Measurements from ENCODE around the gene UVSSA.

Gene UVSSA

GRCh38 chr4:1403591-1404572 lies 56.9 kb downstream of the UVSSA start:
- Histone ChIP-seq H3K4me3 (ENCODE audit: low read depth in 1 of 2, low read length in 2 of 2) (no peak overlapping the region), H3K4me1 (ENCODE audit: control insufficient read depth in 1 of 2, insufficient read depth in 2 of 2, low read length in 2 of 2) (no peaks in the 10 kb centered on the region), H3K27me3 (ENCODE audit: control insufficient read depth in 1 of 2, insufficient read depth in 2 of 2, low read length in 2 of 2) (peaks cover 38 to 59% of the 10 kb centered on the region in 2 donors), H3K9ac (ENCODE audit: low read depth in 1 of 2, low read length in 2 of 2) (no peak overlapping the region), H3K9me3 (ENCODE audit: control insufficient read depth in 1 of 2, low read length in 2 of 2) (no peaks in the 10 kb centered on the region), H3K36me3 (ENCODE audit: control insufficient read depth in 1 of 2, insufficient read depth in 2 of 2, low read length in 2 of 2) (no peaks in the 10 kb centered on the region), H3K27ac (ENCODE audit: low read depth, low read length) (no peak overlapping the region)

DNA sequence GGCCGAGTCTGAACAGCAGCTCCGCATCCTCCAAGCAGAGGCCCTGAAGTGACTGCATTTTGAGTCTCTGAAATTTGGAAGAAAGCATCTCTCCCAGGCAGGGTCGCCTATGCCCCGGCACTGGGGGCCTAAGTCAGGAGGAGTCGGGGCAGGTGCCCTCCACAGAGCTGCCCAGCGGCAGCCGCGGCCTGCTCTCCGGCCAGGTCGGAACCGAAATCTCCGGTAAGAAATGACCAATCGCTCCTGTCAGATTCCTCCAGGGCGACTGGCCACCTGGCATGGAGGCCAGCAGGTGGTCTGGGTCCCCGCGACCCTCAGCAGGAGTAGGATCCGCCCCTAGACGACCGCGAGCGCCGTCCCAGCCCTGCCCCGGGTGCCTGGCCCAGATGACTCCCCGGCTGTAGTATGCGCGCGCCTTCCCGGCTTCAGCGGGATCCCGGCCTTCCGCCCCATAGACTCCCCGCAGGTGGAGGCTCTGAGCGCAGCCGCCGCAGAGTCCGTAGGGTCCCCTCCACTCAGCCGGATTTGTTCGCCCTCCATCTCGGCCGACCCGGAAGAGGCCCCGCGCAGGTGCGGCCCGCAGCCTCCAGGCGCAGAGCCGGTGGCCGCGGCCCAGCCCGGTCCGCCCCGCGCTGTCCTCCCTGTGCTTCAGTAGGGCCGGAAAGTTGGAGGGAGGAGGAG lies 57.7 kb downstream of the UVSSA start:
- H3K27me3 ChIP-seq (ENCODE audit: control insufficient read depth in 1 of 2, insufficient read depth in 2 of 2, low read length in 2 of 2), result peaks cover 44 to 65% of the 10 kb centered on the region in 2 donors
- no peaks in the 10 kb centered on the region for H3K9me3 ChIP-seq (ENCODE audit: control insufficient read depth in 1 of 2, low read length in 2 of 2)
- H3K27ac ChIP-seq (ENCODE audit: low read depth, low read length), result no peak overlapping the region
- no peaks in the 10 kb centered on the region for H3K4me1 ChIP-seq (ENCODE audit: control insufficient read depth in 1 of 2, insufficient read depth in 2 of 2, low read length in 2 of 2)
- no peak overlapping the region for H3K4me3 ChIP-seq (ENCODE audit: low read depth in 1 of 2, low read length in 2 of 2)
- H3K36me3 ChIP-seq (ENCODE audit: control insufficient read depth in 1 of 2, insufficient read depth in 2 of 2, low read length in 2 of 2), result no peaks in the 10 kb centered on the region
- no peak overlapping the region for H3K9ac ChIP-seq (ENCODE audit: low read depth in 1 of 2, low read length in 2 of 2)

DNA sequence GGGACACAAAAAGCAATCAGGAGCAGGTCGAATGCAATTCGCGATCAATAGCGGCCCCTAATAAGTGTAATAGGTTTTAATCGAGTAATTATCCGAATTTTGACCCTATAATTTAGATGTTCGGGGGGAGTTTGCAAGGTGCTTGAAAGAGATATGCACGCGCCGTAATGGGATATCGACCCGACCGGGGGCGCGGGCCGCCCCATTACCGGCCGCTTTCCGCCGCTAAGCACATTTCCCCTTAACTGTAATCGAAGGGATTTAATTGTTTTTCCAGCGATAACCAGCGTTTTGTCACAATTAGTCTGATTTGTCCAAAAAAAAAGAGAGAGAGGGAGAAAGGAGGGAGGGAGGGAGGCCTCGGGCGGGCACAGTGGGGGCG lies 58.2 kb downstream of the UVSSA start:
- Histone ChIP-seq H3K27ac (ENCODE audit: low read depth, low read length) (no peak overlapping the region), H3K36me3 (ENCODE audit: control insufficient read depth in 1 of 2, insufficient read depth in 2 of 2, low read length in 2 of 2) (no peaks in the 10 kb centered on the region), H3K4me1 (ENCODE audit: control insufficient read depth in 1 of 2, insufficient read depth in 2 of 2, low read length in 2 of 2) (no peaks in the 10 kb centered on the region), H3K4me3 (ENCODE audit: low read depth in 1 of 2, low read length in 2 of 2) (no peak overlapping the region), H3K9ac (ENCODE audit: low read depth in 1 of 2, low read length in 2 of 2) (no peak overlapping the region), H3K9me3 (ENCODE audit: control insufficient read depth in 1 of 2, low read length in 2 of 2) (no peaks in the 10 kb centered on the region), H3K27me3 (ENCODE audit: control insufficient read depth in 1 of 2, insufficient read depth in 2 of 2, low read length in 2 of 2) (peaks cover 44 to 66% of the 10 kb centered on the region in 2 donors)

DNA sequence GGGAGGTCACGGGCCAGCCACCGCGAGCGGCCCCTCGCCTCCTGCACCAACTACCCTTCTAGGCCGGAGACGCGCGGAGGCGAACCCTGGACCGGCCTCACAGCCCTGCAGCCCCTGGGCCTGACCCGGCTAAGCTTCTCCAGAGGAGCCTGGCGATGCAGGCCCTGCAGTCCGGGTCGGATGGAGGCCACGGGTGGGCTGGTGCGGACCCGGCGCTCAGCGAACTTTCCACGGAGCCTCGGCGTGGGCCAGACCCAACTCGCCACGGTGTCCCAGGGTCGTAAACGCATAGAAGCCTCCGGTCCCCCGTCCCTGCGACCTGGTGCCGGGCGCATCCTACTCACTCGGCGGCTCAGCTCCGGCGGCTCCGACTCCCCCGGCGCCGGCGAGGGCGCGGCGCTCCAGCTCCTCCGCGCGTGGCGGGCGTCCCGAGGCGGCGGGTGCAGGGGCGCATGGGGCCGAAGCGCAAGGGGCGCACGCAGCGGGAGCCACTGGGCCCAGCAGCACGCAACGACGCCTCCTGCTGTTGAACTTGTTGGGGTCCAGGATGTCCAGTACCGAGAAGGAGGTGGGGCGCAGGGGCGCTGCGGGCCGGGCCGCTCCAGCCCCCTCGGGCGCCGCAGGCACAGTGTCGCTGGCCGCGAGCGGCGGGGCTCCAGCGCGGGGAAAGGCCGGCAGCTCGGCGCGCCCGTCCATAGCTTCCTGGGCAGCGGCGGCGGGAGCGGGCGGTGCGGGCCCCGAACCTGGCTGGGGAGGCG lies 58.8 kb downstream of the UVSSA start:
- Histone ChIP-seq H3K27me3 (ENCODE audit: control insufficient read depth in 1 of 2, insufficient read depth in 2 of 2, low read length in 2 of 2) (peaks cover 43 to 60% of the 10 kb centered on the region in 2 donors), H3K9me3 (ENCODE audit: control insufficient read depth in 1 of 2, low read length in 2 of 2) (no peaks in the 10 kb centered on the region), H3K9ac (ENCODE audit: low read depth in 1 of 2, low read length in 2 of 2) (no peak overlapping the region), H3K27ac (ENCODE audit: low read depth, low read length) (no peak overlapping the region), H3K4me1 (ENCODE audit: control insufficient read depth in 1 of 2, insufficient read depth in 2 of 2, low read length in 2 of 2) (no peaks in the 10 kb centered on the region), H3K4me3 (ENCODE audit: low read depth in 1 of 2, low read length in 2 of 2) (no peak overlapping the region), H3K36me3 (ENCODE audit: control insufficient read depth in 1 of 2, insufficient read depth in 2 of 2, low read length in 2 of 2) (no peaks in the 10 kb centered on the region)

GRCh38 chr4:1406394-1406980 lies 59.5 kb downstream of the UVSSA start, which contains the start of gene NKX1-1:
Gene NKX1-1, minus strand, starts transcription at chr4:1406442. Its CDS starts 0 bp downstream, at chr4:1406442.
- Histone ChIP-seq H3K36me3 (ENCODE audit: control insufficient read depth in 1 of 2, insufficient read depth in 2 of 2, low read length in 2 of 2) (no peaks in the 10 kb centered on the region), H3K9me3 (ENCODE audit: control insufficient read depth in 1 of 2, low read length in 2 of 2) (no peaks in the 10 kb centered on the region), H3K27ac (ENCODE audit: low read depth, low read length) (no peak within 1 kb of the TSS), H3K9ac (ENCODE audit: low read depth in 1 of 2, low read length in 2 of 2) (no peak within 1 kb of the TSS), H3K4me1 (ENCODE audit: control insufficient read depth in 1 of 2, insufficient read depth in 2 of 2, low read length in 2 of 2) (no peaks in the 10 kb centered on the region), H3K27me3 (ENCODE audit: control insufficient read depth in 1 of 2, insufficient read depth in 2 of 2, low read length in 2 of 2) (peaks cover 44 to 62% of the 10 kb centered on the region in 2 donors), H3K4me3 (ENCODE audit: low read depth in 1 of 2, low read length in 2 of 2) (no peak within 1 kb of the TSS)

DNA sequence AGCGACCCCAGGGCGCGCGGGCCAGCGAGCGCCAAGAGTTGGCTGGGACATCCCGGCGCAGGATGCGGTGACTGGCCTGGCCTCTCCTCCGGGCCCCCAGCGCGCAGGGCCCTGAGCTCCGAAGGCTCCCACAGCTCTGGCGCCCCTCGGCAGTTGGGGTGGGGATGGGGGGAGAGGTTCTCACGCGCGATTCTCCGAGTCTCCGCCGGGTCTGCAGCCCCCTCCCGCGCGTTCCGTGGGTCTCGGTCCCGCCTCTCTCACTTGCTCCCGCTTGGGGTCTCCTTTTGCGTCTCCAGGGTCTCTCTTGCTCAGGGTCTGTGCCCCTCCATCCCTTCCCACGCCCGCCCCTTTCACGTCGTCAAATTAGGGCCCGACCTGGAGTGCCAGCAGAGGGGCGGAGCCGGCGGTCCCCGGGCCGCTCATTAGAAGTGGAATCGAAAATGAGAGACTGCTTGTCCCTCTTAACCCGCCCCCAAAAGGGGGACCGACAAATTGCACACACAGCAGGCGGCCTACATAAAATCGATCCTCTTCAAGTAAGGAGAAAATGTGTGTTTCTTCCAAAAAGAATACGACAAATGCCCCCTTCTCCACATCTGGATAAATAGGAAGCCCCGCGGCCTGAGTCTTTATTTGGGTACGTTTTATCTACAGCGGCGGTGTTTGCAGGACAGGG lies 60.1 kb downstream of the UVSSA start:
- Histone ChIP-seq H3K9me3 (ENCODE audit: control insufficient read depth in 1 of 2, low read length in 2 of 2) (no peaks in the 10 kb centered on the region), H3K36me3 (ENCODE audit: control insufficient read depth in 1 of 2, insufficient read depth in 2 of 2, low read length in 2 of 2) (no peaks in the 10 kb centered on the region), H3K4me3 (ENCODE audit: low read depth in 1 of 2, low read length in 2 of 2) (no peak overlapping the region), H3K9ac (ENCODE audit: low read depth in 1 of 2, low read length in 2 of 2) (no peak overlapping the region), H3K27ac (ENCODE audit: low read depth, low read length) (no peak overlapping the region), H3K4me1 (ENCODE audit: control insufficient read depth in 1 of 2, insufficient read depth in 2 of 2, low read length in 2 of 2) (no peaks in the 10 kb centered on the region), H3K27me3 (ENCODE audit: control insufficient read depth in 1 of 2, insufficient read depth in 2 of 2, low read length in 2 of 2) (peaks cover 40 to 62% of the 10 kb centered on the region in 2 donors)

DNA sequence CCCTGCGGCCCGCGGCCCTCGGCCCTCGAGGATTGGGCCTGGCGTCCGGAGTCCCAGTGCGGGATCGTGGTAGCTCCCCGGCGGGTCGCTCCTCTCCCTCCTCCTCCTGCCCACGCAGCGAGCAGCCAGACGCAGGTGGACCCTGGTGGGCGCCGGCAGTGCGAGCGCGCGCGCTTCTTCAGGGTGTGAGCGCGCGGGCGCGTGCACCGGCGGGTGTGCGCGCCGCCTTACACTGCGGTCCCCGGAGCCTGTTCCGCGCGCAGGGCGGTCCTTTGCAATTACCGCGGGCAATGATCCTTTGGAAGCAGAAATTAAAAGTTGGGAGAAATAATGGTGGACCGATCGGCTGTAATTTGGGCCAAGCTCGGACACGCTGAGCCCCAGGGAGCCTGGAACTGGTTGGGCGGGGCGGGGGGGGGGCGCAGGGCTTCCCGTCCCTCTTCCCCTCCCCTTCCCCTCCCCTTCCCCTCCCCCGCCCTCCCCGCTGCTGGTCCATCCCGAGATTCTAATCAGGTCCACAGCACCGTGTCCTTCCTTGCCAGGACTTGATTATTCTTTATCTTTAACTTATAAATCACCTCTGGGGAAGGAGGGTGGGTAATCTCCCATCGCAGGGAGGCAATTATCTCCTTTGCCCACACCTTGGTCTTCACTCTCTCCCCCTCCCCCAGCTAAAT lies 60.8 kb downstream of the UVSSA start:
- no peaks in the 10 kb centered on the region for H3K4me1 ChIP-seq (ENCODE audit: control insufficient read depth in 1 of 2, insufficient read depth in 2 of 2, low read length in 2 of 2)
- no peak overlapping the region for H3K9ac ChIP-seq (ENCODE audit: low read depth in 1 of 2, low read length in 2 of 2)
- no peaks in the 10 kb centered on the region for H3K9me3 ChIP-seq (ENCODE audit: control insufficient read depth in 1 of 2, low read length in 2 of 2)
- H3K27me3 ChIP-seq (ENCODE audit: control insufficient read depth in 1 of 2, insufficient read depth in 2 of 2, low read length in 2 of 2), result peaks cover 43 to 62% of the 10 kb centered on the region in 2 donors
- no peaks in the 10 kb centered on the region for H3K36me3 ChIP-seq (ENCODE audit: control insufficient read depth in 1 of 2, insufficient read depth in 2 of 2, low read length in 2 of 2)
- H3K4me3 ChIP-seq (ENCODE audit: low read depth in 1 of 2, low read length in 2 of 2), result no peak overlapping the region
- no peak overlapping the region for H3K27ac ChIP-seq (ENCODE audit: low read depth, low read length)

DNA sequence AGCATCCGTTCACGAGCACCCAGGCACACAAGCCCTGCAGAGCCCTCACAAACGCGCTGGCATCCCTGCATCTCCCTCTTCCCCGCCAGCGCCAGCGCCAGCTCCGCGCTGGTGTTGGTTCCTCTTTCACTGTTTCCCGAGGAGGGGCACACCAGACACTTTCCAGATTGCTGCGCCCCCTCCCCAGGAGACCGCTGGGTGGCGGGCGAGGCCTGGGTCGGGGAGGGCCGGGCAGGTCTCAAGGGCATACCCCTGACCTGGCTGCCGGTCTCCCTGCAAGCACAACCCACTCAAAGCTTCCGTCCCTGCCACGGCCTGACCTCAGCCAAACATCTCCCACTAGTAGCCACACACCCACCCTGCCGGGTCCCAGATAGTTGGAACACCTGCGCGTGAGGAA lies 61.4 kb downstream of the UVSSA start:
- Histone ChIP-seq H3K9ac (ENCODE audit: low read depth in 1 of 2, low read length in 2 of 2) (no peak overlapping the region), H3K9me3 (ENCODE audit: control insufficient read depth in 1 of 2, low read length in 2 of 2) (no peaks in the 10 kb centered on the region), H3K4me3 (ENCODE audit: low read depth in 1 of 2, low read length in 2 of 2) (no peak overlapping the region), H3K27me3 (ENCODE audit: control insufficient read depth in 1 of 2, insufficient read depth in 2 of 2, low read length in 2 of 2) (peaks cover 46 to 69% of the 10 kb centered on the region in 2 donors), H3K4me1 (ENCODE audit: control insufficient read depth in 1 of 2, insufficient read depth in 2 of 2, low read length in 2 of 2) (no peaks in the 10 kb centered on the region), H3K27ac (ENCODE audit: low read depth, low read length) (no peak overlapping the region), H3K36me3 (ENCODE audit: control insufficient read depth in 1 of 2, insufficient read depth in 2 of 2, low read length in 2 of 2) (no peaks in the 10 kb centered on the region)

GRCh38 chr4:1409079-1409478 lies 62.1 kb downstream of the UVSSA start:
- no peak overlapping the region for H3K27ac ChIP-seq (ENCODE audit: low read depth, low read length)
- H3K9ac ChIP-seq (ENCODE audit: low read depth in 1 of 2, low read length in 2 of 2), result no peak overlapping the region
- peaks cover 48 to 74% of the 10 kb centered on the region in 2 donors for H3K27me3 ChIP-seq (ENCODE audit: control insufficient read depth in 1 of 2, insufficient read depth in 2 of 2, low read length in 2 of 2)
- no peaks in the 10 kb centered on the region for H3K9me3 ChIP-seq (ENCODE audit: control insufficient read depth in 1 of 2, low read length in 2 of 2)
- no peak overlapping the region for H3K4me3 ChIP-seq (ENCODE audit: low read depth in 1 of 2, low read length in 2 of 2)
- no peaks in the 10 kb centered on the region for H3K36me3 ChIP-seq (ENCODE audit: control insufficient read depth in 1 of 2, insufficient read depth in 2 of 2, low read length in 2 of 2)
- H3K4me1 ChIP-seq (ENCODE audit: control insufficient read depth in 1 of 2, insufficient read depth in 2 of 2, low read length in 2 of 2), result no peaks in the 10 kb centered on the region

All from duodenal mucosa (tissue), 2 donors.